HS-5 (cell line): ENCODE measurements around the gene GPSM3.
"Not testable (repeated sequence)": the region's sequence is repeated elsewhere in the genome, so short reads cannot be mapped to it uniquely, and the experiment has no call there.

Experiments used
- DNase-seq: peaks from one replicate; pipeline ENCODE4 v3.0.0-alpha.2; 2012; ENCODE audit warnings: low read depth

Gene GPSM3

GRCh38 chr6:32149932-32150870 is 42.2 kb downstream of the GPSM3 start:
- DNase-seq, result no peak

GRCh38 chr6:32149092-32149755 is 43.2 kb downstream of the GPSM3 start:
- no peak for DNase-seq

GRCh38 chr6:32148289-32149091 is 44.0 kb downstream of the GPSM3 start:
- DNase-seq, result no peak

GRCh38 chr6:32147401-32148132 is 44.9 kb downstream of the GPSM3 start:
- DNase-seq, result no peak

- DNase-seq, result no peak
These were observed 45.8 kb downstream of the GPSM3 start for GRCh38 chr6:32146687-32147086.

GRCh38 chr6:32146287-32146686 is 46.2 kb downstream of the GPSM3 start:
- no peak for DNase-seq

GRCh38 chr6:32144238-32144637 is 48.2 kb downstream of the GPSM3 start:
- DNase-seq, result not testable (repeated sequence)
